Breast epithelium (tissue), 3 donors: ENCODE measurements around the gene SRRM2.

Source experiments
- CTCF ChIP-seq, 3 donors: fragments of 450-650 bp; IDR thresholded peaks; one replicate each; pipeline ENCODE4 v1.5.1; 2016 to 2017; ENCODE audit warnings: antibody characterized with exemption in 3 of 3, mild to moderate bottlenecking in 3 of 3, moderate library complexity in 3 of 3
- POLR2AphosphoS5 ChIP-seq, 3 donors: sonication (generic); formaldehyde crosslinking; IDR thresholded peaks; one replicate each; pipeline ENCODE4 v1.6.1; 2017; ENCODE audit warnings: antibody characterized with exemption in 3 of 3

GRCh38 chr16:2819939-2820835 is 67.7 kb downstream of the SRRM2 start:
- TF ChIP-seq CTCF (IDR thresholded peaks at IDR 0.05) (no peak), POLR2AphosphoS5 (IDR thresholded peaks at IDR 0.05) (no peak)
